ENCODE measurements around the gene KCNK10.

DNA sequence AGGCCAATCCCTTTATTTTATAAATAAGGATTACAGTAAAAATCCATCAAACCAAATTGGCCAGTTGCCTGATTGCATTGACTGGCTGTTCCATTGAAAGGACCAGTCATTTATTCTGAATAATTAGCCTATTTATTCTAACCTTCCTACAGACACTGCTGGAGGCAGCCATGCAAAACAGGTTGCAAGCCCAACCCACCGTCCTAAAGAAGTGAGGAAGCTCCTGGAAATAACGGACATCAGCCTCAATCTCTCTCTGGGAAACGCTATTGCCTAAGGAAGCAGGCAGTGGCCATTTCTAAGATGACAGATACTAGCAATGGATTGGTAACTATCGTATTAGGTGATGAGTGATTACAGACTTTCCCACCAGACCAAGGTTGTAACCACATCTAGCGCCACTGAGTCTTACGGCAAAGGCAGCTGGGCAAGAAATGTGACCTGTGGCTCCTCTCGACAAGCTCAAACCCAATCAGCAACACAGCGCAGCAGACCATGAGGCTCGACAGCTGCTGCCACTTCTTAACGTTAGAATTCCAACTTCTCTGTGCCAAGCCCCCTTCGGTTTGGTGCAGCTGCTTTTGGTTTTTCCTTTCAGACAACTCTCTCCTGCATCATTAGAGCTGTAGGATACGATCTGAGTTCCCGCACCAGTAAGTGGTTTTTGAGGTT, 134.2 kb downstream of the KCNK10 start:
- TF ChIP-seq, protein P1, sequence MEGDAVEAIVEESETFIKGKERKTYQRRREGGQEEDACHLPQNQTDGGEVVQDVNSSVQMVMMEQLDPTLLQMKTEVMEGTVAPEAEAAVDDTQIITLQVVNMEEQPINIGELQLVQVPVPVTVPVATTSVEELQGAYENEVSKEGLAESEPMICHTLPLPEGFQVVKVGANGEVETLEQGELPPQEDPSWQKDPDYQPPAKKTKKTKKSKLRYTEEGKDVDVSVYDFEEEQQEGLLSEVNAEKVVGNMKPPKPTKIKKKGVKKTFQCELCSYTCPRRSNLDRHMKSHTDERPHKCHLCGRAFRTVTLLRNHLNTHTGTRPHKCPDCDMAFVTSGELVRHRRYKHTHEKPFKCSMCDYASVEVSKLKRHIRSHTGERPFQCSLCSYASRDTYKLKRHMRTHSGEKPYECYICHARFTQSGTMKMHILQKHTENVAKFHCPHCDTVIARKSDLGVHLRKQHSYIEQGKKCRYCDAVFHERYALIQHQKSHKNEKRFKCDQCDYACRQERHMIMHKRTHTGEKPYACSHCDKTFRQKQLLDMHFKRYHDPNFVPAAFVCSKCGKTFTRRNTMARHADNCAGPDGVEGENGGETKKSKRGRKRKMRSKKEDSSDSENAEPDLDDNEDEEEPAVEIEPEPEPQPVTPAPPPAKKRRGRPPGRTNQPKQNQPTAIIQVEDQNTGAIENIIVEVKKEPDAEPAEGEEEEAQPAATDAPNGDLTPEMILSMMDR (IDR thresholded peaks at IDR 0.05), result no peak
- TF ChIP-seq CBFB (CRISPR knock-in tag; IDR thresholded peaks at IDR 0.05; ENCODE audit: low read depth) (no peak), ATF1 (CRISPR knock-in tag; IDR thresholded peaks at IDR 0.05) (no peak), CREB1 (CRISPR knock-in tag; IDR thresholded peaks at IDR 0.05) (no peak), JUN (CRISPR knock-in tag; IDR thresholded peaks at IDR 0.05) (no peak), SP1 (CRISPR knock-in tag; conservative IDR thresholded peaks at IDR 0.05) (no peak), ZNF121 (CRISPR knock-in tag; IDR thresholded peaks at IDR 0.05) (no peak), NFYB (CRISPR knock-in tag; conservative IDR thresholded peaks at IDR 0.05; ENCODE audit: low read depth) (no peak), ZNF138 (CRISPR knock-in tag; conservative IDR thresholded peaks at IDR 0.05) (no peak), NR2C2 (CRISPR knock-in tag; IDR thresholded peaks at IDR 0.05) (no peak)
- TF ChIP-seq, protein P2, sequence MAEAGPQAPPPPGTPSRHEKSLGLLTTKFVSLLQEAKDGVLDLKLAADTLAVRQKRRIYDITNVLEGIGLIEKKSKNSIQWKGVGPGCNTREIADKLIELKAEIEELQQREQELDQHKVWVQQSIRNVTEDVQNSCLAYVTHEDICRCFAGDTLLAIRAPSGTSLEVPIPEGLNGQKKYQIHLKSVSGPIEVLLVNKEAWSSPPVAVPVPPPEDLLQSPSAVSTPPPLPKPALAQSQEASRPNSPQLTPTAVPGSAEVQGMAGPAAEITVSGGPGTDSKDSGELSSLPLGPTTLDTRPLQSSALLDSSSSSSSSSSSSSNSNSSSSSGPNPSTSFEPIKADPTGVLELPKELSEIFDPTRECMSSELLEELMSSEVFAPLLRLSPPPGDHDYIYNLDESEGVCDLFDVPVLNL (CRISPR knock-in tag; IDR thresholded peaks at IDR 0.05; ENCODE audit: borderline replicate concordance, low read depth), result no peak
- TF ChIP-seq, protein P3, sequence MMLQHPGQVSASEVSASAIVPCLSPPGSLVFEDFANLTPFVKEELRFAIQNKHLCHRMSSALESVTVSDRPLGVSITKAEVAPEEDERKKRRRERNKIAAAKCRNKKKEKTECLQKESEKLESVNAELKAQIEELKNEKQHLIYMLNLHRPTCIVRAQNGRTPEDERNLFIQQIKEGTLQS (CRISPR knock-in tag; conservative IDR thresholded peaks at IDR 0.05), result no peak
- TF ChIP-seq, protein P4, sequence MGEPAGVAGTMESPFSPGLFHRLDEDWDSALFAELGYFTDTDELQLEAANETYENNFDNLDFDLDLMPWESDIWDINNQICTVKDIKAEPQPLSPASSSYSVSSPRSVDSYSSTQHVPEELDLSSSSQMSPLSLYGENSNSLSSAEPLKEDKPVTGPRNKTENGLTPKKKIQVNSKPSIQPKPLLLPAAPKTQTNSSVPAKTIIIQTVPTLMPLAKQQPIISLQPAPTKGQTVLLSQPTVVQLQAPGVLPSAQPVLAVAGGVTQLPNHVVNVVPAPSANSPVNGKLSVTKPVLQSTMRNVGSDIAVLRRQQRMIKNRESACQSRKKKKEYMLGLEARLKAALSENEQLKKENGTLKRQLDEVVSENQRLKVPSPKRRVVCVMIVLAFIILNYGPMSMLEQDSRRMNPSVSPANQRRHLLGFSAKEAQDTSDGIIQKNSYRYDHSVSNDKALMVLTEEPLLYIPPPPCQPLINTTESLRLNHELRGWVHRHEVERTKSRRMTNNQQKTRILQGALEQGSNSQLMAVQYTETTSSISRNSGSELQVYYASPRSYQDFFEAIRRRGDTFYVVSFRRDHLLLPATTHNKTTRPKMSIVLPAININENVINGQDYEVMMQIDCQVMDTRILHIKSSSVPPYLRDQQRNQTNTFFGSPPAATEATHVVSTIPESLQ (CRISPR knock-in tag; IDR thresholded peaks at IDR 0.05), result no peak
